Effector memory CD4-positive, alpha-beta T cell (primary cell): ENCODE data around the gene PGAM2.
"Not testable (repeated sequence)": the region's sequence is repeated elsewhere in the genome, so short reads cannot be mapped to it uniquely, and the experiment has no call there.

Experiments
- DNase-seq, 3 donors: peaks; one replicate each; pipeline ENCODE4 v3.0.0-alpha.2; 2020
- H3K27ac ChIP-seq: 2 replicates; pipeline ENCODE4 v1.7.0; 2013; ENCODE audit warnings: mild to moderate bottlenecking, low read length, moderate library complexity; ENCODE audit not compliant: insufficient read depth, poor library complexity, severe bottlenecking
- H3K27me3 ChIP-seq: replicated peaks from 2 replicates; pipeline ENCODE4 v1.7.0; 2013; ENCODE audit warnings: mild to moderate bottlenecking, low read length; ENCODE audit not compliant: insufficient read depth, control insufficient read depth, poor library complexity, severe bottlenecking
- H3K36me3 ChIP-seq: 2 replicates; pipeline ENCODE4 v1.7.0; 2013; ENCODE audit warnings: mild to moderate bottlenecking, low read length, moderate library complexity; ENCODE audit not compliant: control insufficient read depth, insufficient read depth
- H3K4me1 ChIP-seq: 2 replicates; pipeline ENCODE4 v1.7.0; 2013; ENCODE audit warnings: low read length, mild to moderate bottlenecking; ENCODE audit not compliant: control insufficient read depth, insufficient read depth, poor library complexity, severe bottlenecking
- H3K4me3 ChIP-seq: 2 replicates; pipeline ENCODE4 v1.7.0; 2013; ENCODE audit warnings: low read length, low read depth, mild to moderate bottlenecking; ENCODE audit not compliant: insufficient read depth, poor library complexity, severe bottlenecking
- H3K9me3 ChIP-seq: 2 replicates; pipeline ENCODE4 v1.7.0; 2013; ENCODE audit warnings: mild to moderate bottlenecking, low read length, moderate library complexity; ENCODE audit not compliant: control insufficient read depth

Gene PGAM2

GRCh38 chr7:44050121-44050914 lies 15.0 kb downstream of the PGAM2 start:
- no peaks in the 10 kb centered on the region for H3K9me3 ChIP-seq
- H3K27ac ChIP-seq = no peak overlapping the region
- H3K4me1 ChIP-seq = peaks cover 47% of the 10 kb centered on the region
- H3K27me3 ChIP-seq = no peaks in the 10 kb centered on the region
- DNase-seq = no peak
- H3K36me3 ChIP-seq = peaks cover 47% of the 10 kb centered on the region
- H3K4me3 ChIP-seq = no peak overlapping the region

GRCh38 chr7:44048031-44048795 lies 17.2 kb downstream of the PGAM2 start:
- Histone ChIP-seq H3K27me3 (no peaks in the 10 kb centered on the region), H3K27ac (no peak overlapping the region), H3K4me3 (no peak overlapping the region), H3K4me1 (peaks cover 50% of the 10 kb centered on the region), H3K36me3 (peaks cover 34% of the 10 kb centered on the region), H3K9me3 (no peaks in the 10 kb centered on the region)
- DNase-seq = no peak

- Histone ChIP-seq H3K27ac (peak overlapping the region; percentile 89), H3K27me3 (no peaks in the 10 kb centered on the region), H3K9me3 (no peaks in the 10 kb centered on the region), H3K4me3 (no peak overlapping the region), H3K36me3 (peaks cover 22% of the 10 kb centered on the region), H3K4me1 (peaks cover 45% of the 10 kb centered on the region)
- DNase-seq = peak; percentile 27 to 40 (median 35)
Observed at GRCh38 chr7:44046321-44047061, 18.9 kb downstream of the PGAM2 start.

GRCh38 chr7:44045226-44046014 lies 19.9 kb downstream of the PGAM2 start:
- peaks cover 34% of the 10 kb centered on the region for H3K4me1 ChIP-seq
- no peaks in the 10 kb centered on the region for H3K9me3 ChIP-seq
- H3K36me3 ChIP-seq = peaks cover 13% of the 10 kb centered on the region
- peak overlapping the region; percentile 89 for H3K27ac ChIP-seq
- DNase-seq = no peak
- peak overlapping the region; percentile 78 for H3K4me3 ChIP-seq
- no peaks in the 10 kb centered on the region for H3K27me3 ChIP-seq

GRCh38 chr7:44044315-44045225 lies 20.8 kb downstream of the PGAM2 start, which contains the start of gene DBNL:
Gene DBNL (plus strand): TSS chr7:44044702. CDS start chr7:44044738, 36 bp downstream.
- H3K27me3 ChIP-seq = no peaks in the 10 kb centered on the region
- peak; percentile 70 to 84 (median 75) for DNase-seq
- H3K27ac ChIP-seq = peak within 1 kb of the TSS; percentile 89
- peaks cover 28% of the 10 kb centered on the region for H3K4me1 ChIP-seq
- peak within 1 kb of the TSS; percentile 78 for H3K4me3 ChIP-seq
- H3K36me3 ChIP-seq = peaks cover 4% of the 10 kb centered on the region
- H3K9me3 ChIP-seq = no peaks in the 10 kb centered on the region

- peak overlapping the region; percentile 78 for H3K4me3 ChIP-seq
- no peaks in the 10 kb centered on the region for H3K27me3 ChIP-seq
- H3K4me1 ChIP-seq = peaks cover 27% of the 10 kb centered on the region
- H3K9me3 ChIP-seq = no peaks in the 10 kb centered on the region
- peak overlapping the region; percentile 89 for H3K27ac ChIP-seq
- peaks cover 3% of the 10 kb centered on the region for H3K36me3 ChIP-seq
- DNase-seq = no peak
Observed at GRCh38 chr7:44043902-44044301, 21.5 kb downstream of the PGAM2 start.

- no peak overlapping the region for H3K27ac ChIP-seq
- no peak overlapping the region for H3K4me3 ChIP-seq
- no peaks in the 10 kb centered on the region for H3K36me3 ChIP-seq
- H3K27me3 ChIP-seq = no peaks in the 10 kb centered on the region
- peaks cover 22% of the 10 kb centered on the region for H3K4me1 ChIP-seq
- H3K9me3 ChIP-seq = no peaks in the 10 kb centered on the region
- DNase-seq = no peak
Observed at GRCh38 chr7:44042221-44042620, 23.1 kb downstream of the PGAM2 start.

- not testable (repeated sequence) for H3K27me3 ChIP-seq, H3K4me1 ChIP-seq, H3K36me3 ChIP-seq, H3K9me3 ChIP-seq
- DNase-seq = peak; percentile 38 to 58 (median 55)
- H3K27ac ChIP-seq = peak overlapping the region; percentile 42
- H3K4me3 ChIP-seq = peak overlapping the region; percentile 39
Observed at GRCh38 chr7:44040493-44040891, 24.9 kb downstream of the PGAM2 start.
